ENCODE measurements around the gene MLXIPL. TPM values are rescaled to one million over a fixed set of nuclear protein-coding genes. Genes with fewer than 3 reads are reported as not detected.

MLXIPL gene
- total RNA-seq, 1 donor from 2014 or later, result 0.90 TPM

- no peak for DNase-seq (ENCODE audit: low spot score)
- TF ChIP-seq CTCF (IDR thresholded peaks at IDR 0.05) (no peak), EZH2 (IDR thresholded peaks at IDR 0.05) (no peak)
- H3K4me3 ChIP-seq, result no peak overlapping the region
- H3K27me3 ChIP-seq, result peaks cover 25% of the 10 kb centered on the region
- H3K4me3 Mint-ChIP-seq, result no peak overlapping the region
- H3K4me2 ChIP-seq, result no peak overlapping the region
- H3K9ac ChIP-seq, result no peak overlapping the region
- no peaks in the 10 kb centered on the region for H3K79me2 ChIP-seq (ENCODE audit: low read depth)
- no peaks in the 10 kb centered on the region for H3K36me3 ChIP-seq
- no peak overlapping the region for H2AFZ ChIP-seq (replicated peaks)
- peaks cover 5% of the 10 kb centered on the region for H3F3A ChIP-seq (ENCODE audit: low read depth)
- peaks cover 3% of the 10 kb centered on the region for H3K9me3 Mint-ChIP-seq
- H3K27ac ChIP-seq, result no peak overlapping the region
- H4K20me1 ChIP-seq (ENCODE audit: low read depth), result no peaks in the 10 kb centered on the region
- no peaks in the 10 kb centered on the region for H3K4me1 ChIP-seq
- H3K4me1 Mint-ChIP-seq, result no peaks in the 10 kb centered on the region
- H3K36me3 Mint-ChIP-seq, result no peaks in the 10 kb centered on the region
- H3K27ac Mint-ChIP-seq, result no peak overlapping the region
- H3K9me3 ChIP-seq (ENCODE audit: low read depth), result no peaks in the 10 kb centered on the region
- peaks cover 28% of the 10 kb centered on the region for H3K27me3 Mint-ChIP-seq (ENCODE audit: insufficient read depth, low read depth)
These were observed 18.5 kb upstream of the MLXIPL start for GRCh38 chr7:73642834-73643233.

GRCh38 chr7:73638911-73639310 is 14.6 kb upstream of the MLXIPL start:
- Histone ChIP-seq H3F3A (ENCODE audit: low read depth) (no peaks in the 10 kb centered on the region), H3K9ac (no peak overlapping the region), H3K4me2 (no peak overlapping the region), H4K20me1 (ENCODE audit: low read depth) (no peaks in the 10 kb centered on the region), H3K4me1 (no peaks in the 10 kb centered on the region), H3K27ac (no peak overlapping the region), H3K9me3 (ENCODE audit: low read depth) (no peaks in the 10 kb centered on the region), H3K4me3 (no peak overlapping the region), H2AFZ (replicated peaks) (no peak overlapping the region), H3K36me3 (no peaks in the 10 kb centered on the region), H3K27me3 (no peaks in the 10 kb centered on the region), H3K79me2 (ENCODE audit: low read depth) (no peaks in the 10 kb centered on the region)
- H3K36me3 Mint-ChIP-seq, result no peaks in the 10 kb centered on the region
- DNase-seq (ENCODE audit: low spot score), result no peak
- H3K4me3 Mint-ChIP-seq, result no peak overlapping the region
- H3K9me3 Mint-ChIP-seq, result peaks cover 3% of the 10 kb centered on the region
- TF ChIP-seq EZH2phosphoT487 (IDR thresholded peaks at IDR 0.05) (no peak), CTCF (IDR thresholded peaks at IDR 0.05) (no peak), EZH2 (IDR thresholded peaks at IDR 0.05) (no peak)
- H3K4me1 Mint-ChIP-seq, result peaks cover 6% of the 10 kb centered on the region
- peaks cover 18% of the 10 kb centered on the region for H3K27me3 Mint-ChIP-seq (ENCODE audit: insufficient read depth, low read depth)
- H3K27ac Mint-ChIP-seq, result no peak overlapping the region

GRCh38 chr7:73635428-73636200 is 11.3 kb upstream of the MLXIPL start:
- Mint-ChIP-seq H3K36me3 (no peaks in the 10 kb centered on the region), H3K9me3 (no peaks in the 10 kb centered on the region), H3K27ac (no peak overlapping the region), H3K27me3 (ENCODE audit: insufficient read depth, low read depth) (peaks cover 14% of the 10 kb centered on the region), H3K4me1 (peaks cover 6% of the 10 kb centered on the region), H3K4me3 (no peak overlapping the region)
- Histone ChIP-seq H3F3A (ENCODE audit: low read depth) (no peaks in the 10 kb centered on the region), H3K9ac (no peak overlapping the region), H3K79me2 (ENCODE audit: low read depth) (no peaks in the 10 kb centered on the region), H3K36me3 (no peaks in the 10 kb centered on the region), H4K20me1 (ENCODE audit: low read depth) (no peaks in the 10 kb centered on the region), H3K4me3 (no peak overlapping the region), H2AFZ (replicated peaks) (peak overlapping the region; percentile 14), H3K9me3 (ENCODE audit: low read depth) (no peaks in the 10 kb centered on the region), H3K4me2 (peak overlapping the region; percentile 19), H3K27ac (no peak overlapping the region), H3K4me1 (no peaks in the 10 kb centered on the region), H3K27me3 (no peaks in the 10 kb centered on the region)
- TF ChIP-seq CTCF (IDR thresholded peaks at IDR 0.05) (no peak), EZH2phosphoT487 (IDR thresholded peaks at IDR 0.05) (no peak), EZH2 (IDR thresholded peaks at IDR 0.05) (no peak)
- DNase-seq (ENCODE audit: low spot score), result no peak

All from neural progenitor cell (in vitro differentiated cells).